GM12878 (cell line): ENCODE results near the gene KHDRBS1. TPM values are rescaled to one million over a fixed set of nuclear protein-coding genes. Genes with fewer than 3 reads are reported as not detected.

Experiments
- ATAC-seq: fragments of 200-7000 bp; cut with Tn5 transposase; 3 replicates; pipeline ENCODE4 v1.9.1; 2020; ENCODE audit warnings: mild to moderate bottlenecking, moderate library complexity
- BruUV-seq: library from RNA; stranded (reverse); fragments of 400-500 nt; replicated peaks from 2 replicates; lab custom pipeline; 2021; lab: Mats Ljungman, UMichigan
- CTCF ChIA-PET: fragments of 300-600 bp; sonication (Branson Sonifier 250); formaldehyde crosslinking; extraction: SDS; loops from one replicate; lab custom pipeline; 2021; ENCODE audit warnings: inconsistent platforms; lab: Yijun Ruan, JAX
- POLR2A ChIA-PET: fragments of 350-600 bp; formaldehyde crosslinking; extraction: SDS; loops from one replicate; lab custom pipeline; 2021; ENCODE audit warnings: inconsistent platforms; lab: Charles Lee
- RAD21 ChIA-PET: fragments of 300-600 bp; sonication (Branson Sonifier 250); formaldehyde crosslinking; loops from one replicate; lab custom pipeline; 2023; ENCODE audit warnings: antibody characterized with exemption; ENCODE audit not compliant: unreplicated experiment; lab: Charles Lee
- SMC1A ChIA-PET: fragments of 300-600 bp; sonication (Branson Sonifier 250); formaldehyde crosslinking; loops from one replicate; lab custom pipeline; 2023; ENCODE audit not compliant: unreplicated experiment, uncharacterized antibody; lab: Charles Lee
- DNase-seq: peaks from one replicate; pipeline ENCODE4 v3.0.0-alpha.2; 2011; ENCODE audit warnings: low read depth, low spot score
- FAIRE-seq: peaks from 3 replicates; lab custom pipeline; 2011; peaks lifted over from hg19 to GRCh38; lab: Jason Lieb, UNC
- H2AFZ ChIP-seq: 2 replicates; pipeline ENCODE4 v1.6.0; 2011; ENCODE audit warnings: low read depth, low read length, control low read depth; ENCODE audit not compliant: control insufficient read depth
- H3K27ac ChIP-seq: 2 replicates; pipeline ENCODE4 v1.5.1; 2011; ENCODE audit warnings: control low read depth; ENCODE audit not compliant: control insufficient read depth, insufficient read depth
- H3K27me3 ChIP-seq, 2 experiments: replicated peaks in 1 of 2; 2 replicates each; pipeline versions ENCODE4 v1.6.0 to v1.6.1; 2011; ENCODE audit warnings: low read length in 1 of 2; ENCODE audit not compliant: control insufficient read depth in 2 of 2, insufficient read depth in 2 of 2
- H3K36me3 ChIP-seq, 2 experiments: 2 replicates each; pipeline ENCODE4 v1.5.1; 2011; ENCODE audit warnings: low read length in 1 of 2; ENCODE audit not compliant: control insufficient read depth in 2 of 2, insufficient read depth in 2 of 2
- H3K4me1 ChIP-seq: 2 replicates; pipeline ENCODE4 v1.6.1; 2011; ENCODE audit warnings: mild to moderate bottlenecking, low read length, moderate library complexity, mixed read lengths; ENCODE audit not compliant: control insufficient read depth, insufficient read depth
- H3K4me2 ChIP-seq: 2 replicates; pipeline ENCODE4 v1.6.0; 2011; ENCODE audit warnings: control low read depth; ENCODE audit not compliant: control insufficient read depth, insufficient read depth
- H3K4me3 ChIP-seq: fragments of 200-600 bp; sonication (generic); 2 replicates; pipeline ENCODE4 v1.5.1; 2016
- H3K79me2 ChIP-seq: 2 replicates; pipeline ENCODE4 v1.6.0; 2011; ENCODE audit warnings: low read length; ENCODE audit not compliant: control insufficient read depth, insufficient read depth
- H3K9ac ChIP-seq: 2 replicates; pipeline ENCODE4 v1.8.0; 2011; ENCODE audit warnings: low read length, control low read depth, mixed read lengths; ENCODE audit not compliant: control insufficient read depth, insufficient read depth
- H3K9me3 ChIP-seq: replicated peaks from 3 replicates; pipeline ENCODE4 v1.5.1; 2011; ENCODE audit warnings: mild to moderate bottlenecking, low read length; ENCODE audit not compliant: control insufficient read depth, insufficient read depth
- H4K20me1 ChIP-seq: 2 replicates; pipeline ENCODE4 v1.6.0; 2011; ENCODE audit not compliant: control insufficient read depth, insufficient read depth
- ASH2L ChIP-seq: fragments of 300-600, 200-600 bp; sonication (generic); IDR thresholded peaks from 2 replicates; pipeline ENCODE4 v1.6.1; 2017; ENCODE audit warnings: low read depth, mild to moderate bottlenecking, borderline replicate concordance
- EED ChIP-seq: sonication (generic); IDR thresholded peaks from 2 replicates; pipeline ENCODE4 v1.6.1; 2016; ENCODE audit warnings: antibody characterized with exemption, low read depth
- KDM1A ChIP-seq: fragments of 200-600 bp; sonication (generic); IDR thresholded peaks from 2 replicates; pipeline ENCODE4 v1.6.1; 2016; ENCODE audit warnings: borderline replicate concordance
- MTA3 ChIP-seq: IDR thresholded peaks from 2 replicates; pipeline ENCODE4 v1.6.1; 2012; ENCODE audit warnings: low read length, inconsistent platforms, borderline replicate concordance
- NBN ChIP-seq: fragments of 450-650 bp; IDR thresholded peaks from 2 replicates; pipeline ENCODE4 v1.6.1; 2016
- NRF1 ChIP-seq: conservative IDR thresholded peaks from 2 replicates; pipeline ENCODE4 v1.6.1; 2011; ENCODE audit warnings: mild to moderate bottlenecking, low read depth, low read length, improper control_type of control experiment
- PAX8 ChIP-seq: fragments of 450-650 bp; IDR thresholded peaks from 2 replicates; pipeline ENCODE4 v1.6.1; 2017; ENCODE audit warnings: mild to moderate bottlenecking, moderate library complexity
- POLR2A ChIP-seq: IDR thresholded peaks from 2 replicates; pipeline ENCODE4 v1.6.1; 2011; ENCODE audit warnings: low read depth, mild to moderate bottlenecking, low read length
- RUNX3 ChIP-seq: IDR thresholded peaks from 2 replicates; pipeline ENCODE4 v1.6.1; 2012; ENCODE audit warnings: low read length, inconsistent platforms
- SMC3 ChIP-seq: IDR thresholded peaks from 2 replicates; pipeline ENCODE4 v1.6.1; 2011; ENCODE audit warnings: low read length, improper control_type of control experiment, borderline replicate concordance
- SREBF1 ChIP-seq: IDR thresholded peaks from 2 replicates; pipeline ENCODE4 v1.6.1; 2012; ENCODE audit warnings: mild to moderate bottlenecking, low read length
- SREBF2 ChIP-seq: IDR thresholded peaks from 2 replicates; pipeline ENCODE4 v1.6.1; 2012; ENCODE audit warnings: mild to moderate bottlenecking, low read length
- YY1 ChIP-seq: IDR thresholded peaks from 2 replicates; pipeline ENCODE4 v1.6.1; 2011; ENCODE audit warnings: low read depth, mild to moderate bottlenecking, low read length
- ZNF384 ChIP-seq: IDR thresholded peaks from 2 replicates; pipeline ENCODE4 v1.6.1; 2012; ENCODE audit warnings: low read depth, mild to moderate bottlenecking, low read length, improper control_type of control experiment, borderline replicate concordance
- WGBS: methylation state at CpG from one replicate; pipeline ENCODE4 v1.1.6; 2016; ENCODE audit warnings: low lambda C conversion rate; ENCODE audit not compliant: insufficient replicate concordance, insufficient coverage; ENCODE audit errors: missing lambda C conversion rate; 5-methylcytosine and 5-hydroxymethylcytosine counted together
- in situ Hi-C: fragments of 300-500 bp; cut with MboI; formaldehyde crosslinking; loops from 9 replicates; pipeline ENCODE4 v1.14.3; 2018; ENCODE audit warnings: mixed read lengths
- intact Hi-C: fragments of 100-400 bp; cut with micrococcal nuclease; formaldehyde crosslinking; loops from one replicate; pipeline ENCODE4 v1.14.2; 2022; ENCODE audit not compliant: unreplicated experiment
- polyA plus RNA-seq, 11 experiments: library from polyadenylated mRNA; depleted of rRNA in 4 of 11; unstranded in 6 of 11; stranded (reverse) in 5 of 11; fragments of >200 nt; fragmentation: Nextera tagmentation in 4 of 11; fragmentation: Illumina TruSeq in 1 of 11; extraction: Ambion mirVana in 4 of 11; extraction: Trizol in 1 of 11; gene quantifications; 1 replicate in 1 of 11; 2 replicates in 10 of 11; pipeline versions ENCODE4 v1.2.1 to v1.2.3, GENCODE V29; 2011 to 2016; ENCODE audit warnings: inconsistent platforms in 2 of 11, missing spikeins in 2 of 11, low read depth in 1 of 11
- total RNA-seq, 4 experiments: library from RNA; depleted of rRNA in 3 of 4; stranded (reverse); fragments of >200 nt in 3 of 4; fragmentation: Illumina TruSeq in 1 of 4; extraction: Trizol in 1 of 4; gene quantifications; 2 replicates each; pipeline versions ENCODE4 v1.2.1 to v1.2.3, GENCODE V29; 2013 to 2021
- TF ChIP-seq, protein P1 (sequence below): fragments of 150-350 bp; IDR thresholded peaks from 2 replicates; pipeline ENCODE4 v1.6.1; 2014; ENCODE audit warnings: mild to moderate bottlenecking, low read depth, low read length
- TF ChIP-seq, protein P2 (sequence below): IDR thresholded peaks from 2 replicates; pipeline ENCODE4 v1.6.1; 2011; ENCODE audit warnings: mild to moderate bottlenecking, low read depth, low read length, moderate library complexity; ENCODE audit not compliant: insufficient replicate concordance
- TF ChIP-seq, protein P3 (sequence below): IDR thresholded peaks from 2 replicates; pipeline ENCODE4 v1.6.1; 2011; ENCODE audit warnings: low read depth, mild to moderate bottlenecking, low read length, moderate library complexity, borderline replicate concordance; ENCODE audit errors: extremely low read depth
- TF ChIP-seq, protein P4 (sequence below): fragments of 450-650 bp; IDR thresholded peaks from 2 replicates; pipeline ENCODE4 v1.6.1; 2016; ENCODE audit warnings: mild to moderate bottlenecking
- TF ChIP-seq, protein P5 (sequence below): fragments of 450-650 bp; IDR thresholded peaks from 2 replicates; pipeline ENCODE4 v1.6.1; 2018; ENCODE audit warnings: mild to moderate bottlenecking, low read depth, moderate library complexity; ENCODE audit not compliant: partially characterized antibody

Gene KHDRBS1
- total and polyA plus RNA-seq, 10 of the 15 experiments (the other 5 are each of a cell fraction or from before 2014, with no cell fraction given): 42.5 to 204 (median 96.0) TPM

DNA sequence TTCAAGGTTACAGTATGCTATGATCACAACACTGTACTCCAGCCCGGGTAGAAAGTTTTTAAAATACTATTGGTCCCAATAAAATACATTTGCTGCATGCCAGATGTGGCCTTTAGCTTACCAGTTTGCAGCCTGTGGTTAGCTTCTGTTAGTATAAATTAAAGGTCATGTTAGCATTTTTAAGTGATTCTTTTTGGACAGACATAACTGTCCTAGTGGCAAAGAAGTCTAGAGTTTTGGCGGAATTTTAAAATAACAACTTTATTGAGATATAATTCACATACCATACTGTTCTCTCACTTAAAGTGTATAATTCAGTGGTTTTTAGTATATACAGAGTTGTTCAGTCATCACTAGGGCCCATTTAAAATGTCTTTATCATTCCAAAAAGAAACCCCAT lies 34.8 kb downstream of the KHDRBS1 start:
- H3K27me3 ChIP-seq: no peaks in the 10 kb centered on the region
- H3K9ac ChIP-seq: no peak overlapping the region
- no peaks in the 10 kb centered on the region for H4K20me1 ChIP-seq
- ChIA-PET SMC1A (interaction anchor here (0.9 to 1.7 kb wide), 2 partner anchors 9 to 13 kb away, joined by 3 to 9 read pairs; no protein-coding TSS in a partner anchor), CTCF (interaction anchor here (0.8 to 1.3 kb wide), 4 partner anchors 12 to 24 kb away, joined by 3 to 4 read pairs (median 3); no protein-coding TSS in a partner anchor), RAD21 (no interaction called here), POLR2A (interaction anchor here (0.9 kb wide), 1 partner anchor 32 kb away, joined by 3 read pairs; no protein-coding TSS in a partner anchor)
- BruUV-seq: no TSS peak
- H2AFZ ChIP-seq: no peak overlapping the region
- H3K27ac ChIP-seq: no peak overlapping the region
- intact Hi-C loops: no loop called here
- H3K4me3 ChIP-seq: no peak overlapping the region
- ATAC-seq (no peak), DNase-seq (no peak), FAIRE-seq (no peak)
- 90% methylated on average over 2 of the region's 2 CpGs for WGBS
- in situ Hi-C loops: no loop called here
- no peak overlapping the region for H3K4me2 ChIP-seq
- H3K4me1 ChIP-seq: no peaks in the 10 kb centered on the region
- peaks cover 17 to 25% of the 10 kb centered on the region in 2 experiments for H3K36me3 ChIP-seq
- H3K79me2 ChIP-seq: no peaks in the 10 kb centered on the region; the same call in 1 of the 2 replicates
- TF ChIP-seq EED: no peak
- TF ChIP-seq KDM1A: no peak
- TF ChIP-seq PAX8: no peak
- TF ChIP-seq NBN: no peak
- TF ChIP-seq SMC3: no peak
- TF ChIP-seq, protein P1, sequence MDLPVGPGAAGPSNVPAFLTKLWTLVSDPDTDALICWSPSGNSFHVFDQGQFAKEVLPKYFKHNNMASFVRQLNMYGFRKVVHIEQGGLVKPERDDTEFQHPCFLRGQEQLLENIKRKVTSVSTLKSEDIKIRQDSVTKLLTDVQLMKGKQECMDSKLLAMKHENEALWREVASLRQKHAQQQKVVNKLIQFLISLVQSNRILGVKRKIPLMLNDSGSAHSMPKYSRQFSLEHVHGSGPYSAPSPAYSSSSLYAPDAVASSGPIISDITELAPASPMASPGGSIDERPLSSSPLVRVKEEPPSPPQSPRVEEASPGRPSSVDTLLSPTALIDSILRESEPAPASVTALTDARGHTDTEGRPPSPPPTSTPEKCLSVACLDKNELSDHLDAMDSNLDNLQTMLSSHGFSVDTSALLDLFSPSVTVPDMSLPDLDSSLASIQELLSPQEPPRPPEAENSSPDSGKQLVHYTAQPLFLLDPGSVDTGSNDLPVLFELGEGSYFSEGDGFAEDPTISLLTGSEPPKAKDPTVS: no peak
- TF ChIP-seq, protein P2, sequence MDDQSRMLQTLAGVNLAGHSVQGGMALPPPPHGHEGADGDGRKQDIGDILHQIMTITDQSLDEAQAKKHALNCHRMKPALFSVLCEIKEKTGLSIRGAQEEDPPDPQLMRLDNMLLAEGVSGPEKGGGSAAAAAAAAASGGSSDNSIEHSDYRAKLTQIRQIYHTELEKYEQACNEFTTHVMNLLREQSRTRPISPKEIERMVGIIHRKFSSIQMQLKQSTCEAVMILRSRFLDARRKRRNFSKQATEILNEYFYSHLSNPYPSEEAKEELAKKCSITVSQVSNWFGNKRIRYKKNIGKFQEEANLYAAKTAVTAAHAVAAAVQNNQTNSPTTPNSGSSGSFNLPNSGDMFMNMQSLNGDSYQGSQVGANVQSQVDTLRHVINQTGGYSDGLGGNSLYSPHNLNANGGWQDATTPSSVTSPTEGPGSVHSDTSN: no peak
- TF ChIP-seq RUNX3: no peak
- no peak for TF ChIP-seq SREBF2
- TF ChIP-seq YY1: no peak
- TF ChIP-seq SREBF1: no peak
- TF ChIP-seq, protein P3, sequence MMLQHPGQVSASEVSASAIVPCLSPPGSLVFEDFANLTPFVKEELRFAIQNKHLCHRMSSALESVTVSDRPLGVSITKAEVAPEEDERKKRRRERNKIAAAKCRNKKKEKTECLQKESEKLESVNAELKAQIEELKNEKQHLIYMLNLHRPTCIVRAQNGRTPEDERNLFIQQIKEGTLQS: no peak
- TF ChIP-seq POLR2A: no peak
- TF ChIP-seq, protein P4, sequence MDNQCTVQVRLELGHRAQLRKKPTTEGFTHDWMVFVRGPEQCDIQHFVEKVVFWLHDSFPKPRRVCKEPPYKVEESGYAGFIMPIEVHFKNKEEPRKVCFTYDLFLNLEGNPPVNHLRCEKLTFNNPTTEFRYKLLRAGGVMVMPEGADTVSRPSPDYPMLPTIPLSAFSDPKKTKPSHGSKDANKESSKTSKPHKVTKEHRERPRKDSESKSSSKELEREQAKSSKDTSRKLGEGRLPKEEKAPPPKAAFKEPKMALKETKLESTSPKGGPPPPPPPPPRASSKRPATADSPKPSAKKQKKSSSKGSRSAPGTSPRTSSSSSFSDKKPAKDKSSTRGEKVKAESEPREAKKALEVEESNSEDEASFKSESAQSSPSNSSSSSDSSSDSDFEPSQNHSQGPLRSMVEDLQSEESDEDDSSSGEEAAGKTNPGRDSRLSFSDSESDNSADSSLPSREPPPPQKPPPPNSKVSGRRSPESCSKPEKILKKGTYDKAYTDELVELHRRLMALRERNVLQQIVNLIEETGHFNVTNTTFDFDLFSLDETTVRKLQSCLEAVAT: no peak
- no peak for TF ChIP-seq MTA3
- TF ChIP-seq ZNF384: no peak
- TF ChIP-seq, protein P5, sequence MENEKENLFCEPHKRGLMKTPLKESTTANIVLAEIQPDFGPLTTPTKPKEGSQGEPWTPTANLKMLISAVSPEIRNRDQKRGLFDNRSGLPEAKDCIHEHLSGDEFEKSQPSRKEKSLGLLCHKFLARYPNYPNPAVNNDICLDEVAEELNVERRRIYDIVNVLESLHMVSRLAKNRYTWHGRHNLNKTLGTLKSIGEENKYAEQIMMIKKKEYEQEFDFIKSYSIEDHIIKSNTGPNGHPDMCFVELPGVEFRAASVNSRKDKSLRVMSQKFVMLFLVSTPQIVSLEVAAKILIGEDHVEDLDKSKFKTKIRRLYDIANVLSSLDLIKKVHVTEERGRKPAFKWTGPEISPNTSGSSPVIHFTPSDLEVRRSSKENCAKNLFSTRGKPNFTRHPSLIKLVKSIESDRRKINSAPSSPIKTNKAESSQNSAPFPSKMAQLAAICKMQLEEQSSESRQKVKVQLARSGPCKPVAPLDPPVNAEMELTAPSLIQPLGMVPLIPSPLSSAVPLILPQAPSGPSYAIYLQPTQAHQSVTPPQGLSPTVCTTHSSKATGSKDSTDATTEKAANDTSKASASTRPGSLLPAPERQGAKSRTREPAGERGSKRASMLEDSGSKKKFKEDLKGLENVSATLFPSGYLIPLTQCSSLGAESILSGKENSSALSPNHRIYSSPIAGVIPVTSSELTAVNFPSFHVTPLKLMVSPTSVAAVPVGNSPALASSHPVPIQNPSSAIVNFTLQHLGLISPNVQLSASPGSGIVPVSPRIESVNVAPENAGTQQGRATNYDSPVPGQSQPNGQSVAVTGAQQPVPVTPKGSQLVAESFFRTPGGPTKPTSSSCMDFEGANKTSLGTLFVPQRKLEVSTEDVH: no peak
- no peak for TF ChIP-seq ASH2L
- no peak for TF ChIP-seq NRF1
- H3K9me3 ChIP-seq: no peaks in the 10 kb centered on the region
